Measurements from ENCODE around the gene ELF1. TPM values are rescaled to one million over a fixed set of nuclear protein-coding genes. Genes with fewer than 3 reads are reported as not detected.
"Not testable (repeated sequence)": the region's sequence is repeated elsewhere in the genome, so short reads cannot be mapped to it uniquely, and the experiment has no call there.

ELF1 gene
- total RNA-seq, 1 experiment from 2014 or later: 18.7 TPM

GRCh38 chr13:40884175-40884574 lies 134.9 kb downstream of the ELF1 start:
- ATAC-seq; DNase-seq (ENCODE audit: low spot score); H3K27me3 Mint-ChIP-seq (ENCODE audit: low read depth); CTCF ChIA-PET; POLR2A ChIA-PET; H3K4me1 Mint-ChIP-seq; H3K27ac Mint-ChIP-seq; H3K4me3 Mint-ChIP-seq: not testable (repeated sequence)
- Mint-ChIP-seq H3K36me3 (peaks cover 14% of the 10 kb centered on the region), H3K9me3 (peaks cover 21% of the 10 kb centered on the region)

Other genes starting within 250 kb of the ELF1 start
- gene MRPS31, start 248.1 kb downstream of the ELF1 start, total RNA-seq (2021): 25.5 to 28.0 TPM (median 26.1 TPM) in 3 replicates
- 20.2 to 20.7 TPM (median 20.2 TPM) in 3 replicates for gene SLC25A15, start 229.7 kb downstream of the ELF1 start, total RNA-seq (2021)
- 9.6 to 10.5 TPM (median 10.2 TPM) in 3 replicates for gene WBP4, start 42.2 kb upstream of the ELF1 start, total RNA-seq (2021)
- gene KBTBD6, start 113.5 kb upstream of the ELF1 start, total RNA-seq (2021): 9.2 to 10.3 TPM (median 10.2 TPM) in 3 replicates
- gene KBTBD7, start 175.3 kb upstream of the ELF1 start, total RNA-seq (2021): 15.7 to 18.9 TPM (median 18.6 TPM) in 3 replicates
- 12.9 to 16.2 TPM (median 14.9 TPM) in 3 replicates for gene MTRF1, start 244.3 kb upstream of the ELF1 start, total RNA-seq (2021)

Measured in WTC11 (cell line).